ENCODE data around the gene PTCD2.

GRCh38 chr5:72356361-72356760, 36.2 kb downstream of the PTCD2 start:
- no peak for TF ChIP-seq TAF1 (IDR thresholded peaks at IDR 0.05; ENCODE audit: borderline replicate concordance, insufficient read depth, low read length)
- TF ChIP-seq REST (IDR thresholded peaks at IDR 0.05; ENCODE audit: insufficient read depth in 1 of 2, low read depth in 2 of 2, low read length in 2 of 2): no peak
- no peak for TF ChIP-seq POLR2AphosphoS5 (IDR thresholded peaks at IDR 0.05; ENCODE audit: low read depth, low read length)
